Body of pancreas (tissue), 4 donors: ENCODE measurements around the gene PPHLN1. TPM values are rescaled to one million over a fixed set of nuclear protein-coding genes. Genes with fewer than 3 reads are reported as not detected.
A peak's percentile ranks its signal among the peaks of the same experiment; 100 is the strongest.

Experiments
- ATAC-seq: fragments of 150-250 bp; one replicate; pipeline ENCODE4 v1.9.1; 2016
- DNase-seq, 4 donors: peaks; one replicate each; pipeline ENCODE4 v3.0.0-alpha.2; 2019
- H3K27ac ChIP-seq, 4 donors: fragments of 200-600 bp; sonication (generic); 1 replicate in 3 of 4; 2 replicates in 1 of 4; pipeline versions ENCODE4 v1.5.1 to v1.6.1; 2016 to 2019; ENCODE audit warnings: mild to moderate bottlenecking in 1 of 4, mixed read lengths in 1 of 4, moderate library complexity in 1 of 4
- H3K27me3 ChIP-seq, 2 donors: fragments of 200-600 bp; sonication (generic); one replicate each; pipeline ENCODE4 v1.6.0; 2016; ENCODE audit warnings: mild to moderate bottlenecking in 1 of 2
- H3K36me3 ChIP-seq, 2 donors: fragments of 200-600 bp; sonication (generic); replicated peaks in 1 of 2; 2 replicates each; pipeline ENCODE4 v1.5.1; 2016; ENCODE audit warnings: low read depth in 2 of 2; ENCODE audit not compliant: insufficient read depth in 1 of 2
- H3K4me1 ChIP-seq: fragments of 200-600 bp; sonication (generic); one replicate; pipeline ENCODE4 v1.6.0; 2016
- H3K4me3 ChIP-seq, 2 donors: fragments of 200-600 bp; sonication (generic); 1 replicate in 1 of 2; 2 replicates in 1 of 2; pipeline ENCODE4 v1.5.1; 2016 to 2019
- H3K9me3 ChIP-seq, 3 donors: fragments of 200-600 bp; sonication (generic); 1 replicate in 2 of 3; 2 replicates in 1 of 3; pipeline ENCODE4 v1.5.1; 2016
- POLR2A ChIP-seq, 3 donors: fragments of 450-650 bp; IDR thresholded peaks; one replicate each; pipeline ENCODE4 v1.6.1; 2016; ENCODE audit warnings: antibody characterized with exemption in 3 of 3, mild to moderate bottlenecking in 2 of 3
- WGBS, 2 donors: methylation state at CpG; one replicate each; pipeline ENCODE4 v1.1.5; 2017; 5-methylcytosine and 5-hydroxymethylcytosine counted together
- intact Hi-C: fragments of 100-400 bp; cut with DNase I; formaldehyde crosslinking; loops from one replicate; pipeline ENCODE4 v1.15.1; 2023
- total RNA-seq, 2 donors: library from RNA; depleted of rRNA; stranded (reverse); fragments of >200 nt; gene quantifications; one replicate each; pipeline ENCODE4 v1.1.0, GENCODE V29; 2016
- TF ChIP-seq, protein P1 (sequence below), 7 experiments: fragments of 450-650 bp in 4 of 7; fragments of 200-600 bp in 3 of 7; sonication (generic) in 3 of 7; IDR thresholded peaks; one replicate each; pipeline ENCODE4 v1.5.1; 2016 to 2019; ENCODE audit warnings: antibody characterized with exemption in 7 of 7

The PPHLN1 gene
- total RNA-seq, 2 donors from 2014 or later: 20.8 to 30.1 TPM

DNA sequence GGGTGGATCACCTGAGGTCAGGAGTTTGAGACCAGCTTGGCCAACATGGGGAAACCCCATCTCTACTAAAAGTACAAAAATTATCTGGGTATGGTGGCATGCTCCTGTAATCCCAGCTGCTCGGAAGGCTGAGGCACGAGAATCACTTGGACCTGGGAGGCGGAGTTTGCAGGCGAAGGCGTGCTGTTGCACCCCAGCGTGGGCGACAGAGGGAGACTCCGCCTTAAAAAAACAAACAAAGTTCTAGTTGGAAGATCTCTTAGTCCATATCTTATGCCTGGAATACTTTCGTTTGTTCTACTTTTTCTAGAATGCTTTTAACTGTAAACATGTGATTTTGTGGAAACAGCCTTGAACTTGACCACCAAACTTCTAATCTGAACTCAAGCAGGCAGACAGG lies 38.7 kb downstream of the PPHLN1 start:
- H3K36me3 ChIP-seq: no peaks in the 10 kb centered on the region
- WGBS, 2 donors: 67 to 69% methylated on average over 9 of the region's 9 CpGs
- no peak overlapping the region for H3K27ac ChIP-seq
- no peaks in the 10 kb centered on the region for H3K9me3 ChIP-seq
- no peak for ATAC-seq
- DNase-seq: peak in 1 of 4 donors; percentile 8
- no peak for TF ChIP-seq POLR2A (IDR thresholded peaks at IDR 0.05)
- TF ChIP-seq, protein P1, sequence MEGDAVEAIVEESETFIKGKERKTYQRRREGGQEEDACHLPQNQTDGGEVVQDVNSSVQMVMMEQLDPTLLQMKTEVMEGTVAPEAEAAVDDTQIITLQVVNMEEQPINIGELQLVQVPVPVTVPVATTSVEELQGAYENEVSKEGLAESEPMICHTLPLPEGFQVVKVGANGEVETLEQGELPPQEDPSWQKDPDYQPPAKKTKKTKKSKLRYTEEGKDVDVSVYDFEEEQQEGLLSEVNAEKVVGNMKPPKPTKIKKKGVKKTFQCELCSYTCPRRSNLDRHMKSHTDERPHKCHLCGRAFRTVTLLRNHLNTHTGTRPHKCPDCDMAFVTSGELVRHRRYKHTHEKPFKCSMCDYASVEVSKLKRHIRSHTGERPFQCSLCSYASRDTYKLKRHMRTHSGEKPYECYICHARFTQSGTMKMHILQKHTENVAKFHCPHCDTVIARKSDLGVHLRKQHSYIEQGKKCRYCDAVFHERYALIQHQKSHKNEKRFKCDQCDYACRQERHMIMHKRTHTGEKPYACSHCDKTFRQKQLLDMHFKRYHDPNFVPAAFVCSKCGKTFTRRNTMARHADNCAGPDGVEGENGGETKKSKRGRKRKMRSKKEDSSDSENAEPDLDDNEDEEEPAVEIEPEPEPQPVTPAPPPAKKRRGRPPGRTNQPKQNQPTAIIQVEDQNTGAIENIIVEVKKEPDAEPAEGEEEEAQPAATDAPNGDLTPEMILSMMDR (IDR thresholded peaks at IDR 0.05): no peak
- H3K4me1 ChIP-seq: no peaks in the 10 kb centered on the region
- intact Hi-C loops: no loop called here
- no peak overlapping the region for H3K4me3 ChIP-seq
- H3K27me3 ChIP-seq: no peaks in the 10 kb centered on the region

DNA sequence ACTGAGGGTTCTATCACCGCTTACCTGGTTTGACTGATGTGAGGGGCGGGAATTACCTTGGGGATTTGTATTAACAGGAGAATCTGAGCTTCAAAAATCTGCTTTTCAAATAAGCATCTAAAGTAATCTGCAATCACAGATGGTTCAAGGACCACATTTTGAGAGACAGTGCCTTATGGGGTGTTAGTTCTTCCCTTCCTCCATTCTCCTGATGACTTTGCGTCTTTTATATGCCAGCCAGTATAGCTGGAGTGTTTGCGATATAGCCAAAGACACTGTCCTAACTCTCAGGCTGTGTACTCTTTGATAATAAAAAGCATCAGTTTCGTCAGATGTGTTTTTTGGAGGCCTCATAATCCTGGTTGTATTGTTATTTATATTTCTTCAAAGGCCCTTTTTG lies 39.5 kb downstream of the PPHLN1 start:
- intact Hi-C loops: no loop called here
- Histone ChIP-seq H3K4me3 (no peak overlapping the region), H3K27me3 (no peaks in the 10 kb centered on the region), H3K4me1 (no peaks in the 10 kb centered on the region), H3K36me3 (no peaks in the 10 kb centered on the region), H3K9me3 (no peaks in the 10 kb centered on the region), H3K27ac (no peak overlapping the region)
- DNase-seq: no peak
- no peak for ATAC-seq
- TF ChIP-seq, protein P1 (IDR thresholded peaks at IDR 0.05): no peak
- no peak for TF ChIP-seq POLR2A (IDR thresholded peaks at IDR 0.05)
- 94% methylated on average over 5 of the region's 5 CpGs for WGBS, 2 donors

DNA sequence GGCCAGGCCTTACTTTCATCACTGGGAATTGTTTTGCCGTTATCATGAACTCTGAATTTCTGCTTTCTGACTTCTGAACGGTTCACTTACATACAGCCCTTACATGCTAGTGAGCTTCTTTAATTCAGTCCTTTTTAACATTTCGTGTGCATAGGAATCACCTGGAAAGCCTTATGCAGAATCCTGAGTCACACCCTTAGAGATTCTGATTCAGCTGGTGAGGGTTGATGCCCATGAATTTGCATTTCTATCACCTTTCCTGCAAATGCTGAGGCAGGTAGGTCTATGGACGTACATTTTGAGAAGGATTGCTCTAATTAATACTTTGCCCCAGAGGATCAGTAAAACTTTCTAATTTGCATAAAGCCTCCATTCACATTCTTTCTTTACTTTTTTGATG lies 44.0 kb downstream of the PPHLN1 start:
- 71 to 76% methylated on average over 4 of the region's 4 CpGs for WGBS, 2 donors
- DNase-seq: no peak
- no peaks in the 10 kb centered on the region for H3K9me3 ChIP-seq
- intact Hi-C loops: no loop called here
- H3K36me3 ChIP-seq: no peaks in the 10 kb centered on the region
- TF ChIP-seq POLR2A (IDR thresholded peaks at IDR 0.05): no peak
- TF ChIP-seq, protein P1 (IDR thresholded peaks at IDR 0.05): no peak
- no peak for ATAC-seq
- no peak overlapping the region for H3K27ac ChIP-seq
- no peaks in the 10 kb centered on the region for H3K4me1 ChIP-seq
- no peak overlapping the region for H3K4me3 ChIP-seq
- no peaks in the 10 kb centered on the region for H3K27me3 ChIP-seq

DNA sequence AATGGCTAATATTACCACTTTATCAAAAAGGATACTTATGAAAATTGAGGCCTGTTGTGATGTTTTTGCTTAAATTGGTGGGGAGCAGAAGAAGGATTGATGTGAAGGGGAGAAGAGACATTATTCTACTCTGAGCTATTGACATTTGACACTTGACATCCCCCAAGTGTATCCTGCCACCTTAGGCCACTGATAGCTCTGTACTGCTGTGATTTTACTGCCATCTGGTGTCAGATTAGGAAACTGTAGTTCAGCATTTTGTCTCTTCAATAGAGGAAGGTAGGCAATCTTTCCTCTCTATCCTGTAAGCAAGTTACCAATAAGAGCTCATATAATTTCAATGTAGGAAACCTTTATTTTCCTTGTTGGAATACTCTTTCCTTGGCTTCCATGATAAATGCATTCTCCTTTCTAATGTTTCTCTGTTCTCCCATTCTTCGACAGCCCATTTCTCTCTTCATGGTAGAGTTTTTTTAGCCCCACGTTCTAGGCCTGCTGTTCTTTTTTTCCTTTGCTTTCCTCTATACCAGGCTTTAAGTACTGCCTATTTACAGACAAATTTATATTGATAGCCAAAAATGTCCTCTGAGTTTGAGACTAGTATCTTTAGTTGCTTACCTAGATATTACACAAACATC lies 46.3 kb downstream of the PPHLN1 start:
- Histone ChIP-seq H3K4me3 (no peak overlapping the region), H3K4me1 (no peaks in the 10 kb centered on the region), H3K27me3 (no peaks in the 10 kb centered on the region), H3K27ac (no peak overlapping the region), H3K9me3 (no peaks in the 10 kb centered on the region), H3K36me3 (peaks cover 0 to 7% of the 10 kb centered on the region in 2 donors)
- intact Hi-C loops: no loop called here
- DNase-seq: peak in 1 of 4 donors; percentile 31
- TF ChIP-seq POLR2A (IDR thresholded peaks at IDR 0.05): no peak
- TF ChIP-seq, protein P1 (IDR thresholded peaks at IDR 0.05): peak; percentile 20 to 66 (median 62)
- WGBS, 2 donors: 85 to 90% methylated on average over 2 of the region's 2 CpGs
- ATAC-seq: peak; percentile 66

DNA sequence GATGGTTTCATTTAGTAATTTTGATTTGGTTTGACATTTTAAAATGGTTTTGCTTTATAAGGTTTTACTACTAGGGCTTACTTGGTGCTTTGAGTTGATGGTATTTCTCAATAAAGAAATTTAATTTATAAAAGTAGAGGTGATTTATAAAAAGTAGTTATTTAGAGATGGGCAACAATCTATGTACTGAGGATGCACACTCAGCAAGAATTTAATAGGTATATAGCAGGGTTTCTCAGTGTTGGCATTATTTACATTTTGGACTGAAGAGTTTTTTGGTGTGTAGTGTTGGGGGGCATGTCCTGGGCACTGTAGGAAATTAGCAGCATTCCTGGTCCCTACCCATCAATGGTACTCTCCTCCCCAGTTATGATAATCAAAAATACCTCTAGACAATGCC lies 47.7 kb downstream of the PPHLN1 start:
- H3K27me3 ChIP-seq: no peaks in the 10 kb centered on the region
- no peaks in the 10 kb centered on the region for H3K4me1 ChIP-seq
- ATAC-seq (no peak), DNase-seq (no peak)
- TF ChIP-seq POLR2A (IDR thresholded peaks at IDR 0.05): no peak
- TF ChIP-seq, protein P1 (IDR thresholded peaks at IDR 0.05): no peak
- H3K36me3 ChIP-seq: peaks cover 0 to 7% of the 10 kb centered on the region in 2 donors
- intact Hi-C loops: no loop called here
- H3K27ac ChIP-seq: no peak overlapping the region
- H3K9me3 ChIP-seq: no peaks in the 10 kb centered on the region
- H3K4me3 ChIP-seq: no peak overlapping the region
